GM10847 (cell line): ENCODE results near the gene C5orf58.

Experiments used
- POLR2A ChIP-seq: IDR thresholded peaks from 2 replicates; pipeline ENCODE4 v1.6.1; 2011; ENCODE audit not compliant: insufficient read length; ENCODE audit errors: extremely low read depth

C5orf58 gene, protein sequence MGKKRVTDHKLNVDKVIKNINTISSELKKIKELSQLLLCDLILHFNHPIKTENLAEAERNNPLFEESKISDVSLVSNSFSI

DNA sequence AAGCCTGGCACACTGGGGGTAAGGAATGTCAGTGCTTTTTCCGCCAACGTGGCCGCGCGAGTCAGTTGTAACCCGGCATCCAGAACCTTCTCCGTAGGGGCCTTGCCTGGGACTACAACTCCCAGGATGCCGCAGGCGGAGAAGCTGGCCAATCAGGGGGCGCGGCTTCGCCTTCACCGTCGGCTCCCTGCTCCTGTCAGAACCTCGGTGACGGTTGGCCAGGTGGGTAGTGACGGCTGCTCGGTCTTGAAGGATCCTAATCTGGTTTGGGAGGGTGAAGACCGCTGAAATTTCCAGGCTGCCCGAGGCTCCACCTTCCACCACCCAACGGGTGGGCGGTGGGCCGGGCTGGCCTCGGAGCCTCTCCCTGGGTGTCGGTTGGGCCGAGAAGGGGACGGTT lies at the start of gene C5orf58:
C5orf58 (plus strand) TSS at position 200 of the 400 bp plus-strand sequence. CDS start 1,992 bp downstream, outside the sequence.
- TF ChIP-seq POLR2A, result no peak

DNA sequence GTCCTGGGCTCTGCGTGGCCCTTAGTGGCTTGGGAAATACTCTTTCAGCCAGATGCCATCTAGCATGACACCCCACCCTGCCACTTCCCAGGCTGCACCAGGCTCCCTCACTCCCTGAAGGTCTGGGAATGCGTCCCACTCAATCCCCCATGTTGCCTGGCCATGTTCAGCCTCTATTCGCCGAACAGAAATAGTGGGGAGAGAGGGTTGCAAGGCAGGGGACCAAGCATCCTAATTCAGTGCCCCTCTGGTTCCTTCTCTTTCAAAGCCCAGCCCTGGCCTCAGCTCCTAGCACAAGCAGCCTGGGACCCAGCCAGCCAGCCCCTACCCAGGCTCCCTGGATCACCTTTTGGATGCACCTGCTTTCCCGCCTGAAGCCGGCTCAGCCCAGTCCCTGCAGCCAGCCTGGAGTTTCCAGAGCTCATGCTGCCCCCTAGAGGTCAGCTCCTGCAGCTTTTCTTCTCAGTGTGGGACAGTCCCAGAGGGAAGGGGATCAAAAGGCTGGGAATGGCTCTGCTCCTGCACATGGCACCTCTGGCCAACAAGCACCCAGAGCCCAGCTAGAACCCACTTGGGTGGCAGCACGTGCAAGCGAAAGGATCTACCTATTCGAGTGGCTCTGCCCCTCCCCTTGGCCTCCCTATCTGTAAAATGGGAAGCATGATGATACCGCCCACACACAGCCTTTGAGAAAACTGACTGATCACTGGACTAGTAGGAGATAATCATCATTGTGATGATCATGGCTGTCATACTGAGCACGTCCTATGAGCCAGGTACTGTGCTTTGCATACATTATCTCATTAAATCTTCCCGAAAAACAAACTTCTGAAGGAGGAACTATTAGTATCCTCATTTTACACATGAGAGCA lies 48.7 kb upstream of the C5orf58 start:
- TF ChIP-seq POLR2A, result no peak

DNA sequence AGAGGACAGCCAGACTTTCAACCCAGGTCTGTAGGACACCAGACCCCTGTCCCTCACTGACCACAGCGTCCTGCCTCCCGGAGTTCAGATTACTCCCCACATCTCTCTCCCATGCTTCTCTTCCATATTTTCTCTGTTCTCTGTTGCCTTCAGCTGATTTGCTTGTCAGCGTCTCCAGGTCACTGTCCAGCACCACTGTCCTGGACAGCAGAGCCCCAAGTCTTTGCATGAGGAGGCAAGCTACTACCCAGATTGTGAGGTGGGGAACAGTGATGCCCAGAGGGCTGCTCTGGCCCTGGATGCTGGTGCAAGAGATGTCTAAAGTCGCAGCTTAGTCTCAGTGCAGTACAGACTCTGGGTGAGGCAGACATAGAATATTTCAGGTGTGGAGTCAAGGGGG lies 48.0 kb upstream of the C5orf58 start:
- no peak for TF ChIP-seq POLR2A

DNA sequence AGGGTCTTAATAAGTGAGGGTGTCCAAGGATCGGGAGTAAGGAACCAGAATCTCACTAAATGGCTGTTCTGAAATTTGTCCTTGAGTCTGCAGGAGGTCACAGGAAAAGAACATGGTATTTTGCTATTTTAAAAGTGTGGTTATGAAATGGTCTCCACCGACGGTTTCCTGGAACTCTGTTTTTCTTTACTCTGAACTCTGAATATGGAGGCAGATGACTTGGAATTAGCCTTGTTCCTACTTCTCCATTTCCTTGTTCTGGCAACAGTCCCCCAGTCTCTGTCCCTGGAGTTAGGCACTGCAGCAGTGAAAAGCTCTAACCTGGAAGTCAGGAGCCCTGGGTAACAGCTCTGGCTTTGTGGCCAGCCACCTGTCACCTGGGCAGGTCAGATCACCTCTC lies 46.6 kb upstream of the C5orf58 start:
- TF ChIP-seq POLR2A, result no peak

DNA sequence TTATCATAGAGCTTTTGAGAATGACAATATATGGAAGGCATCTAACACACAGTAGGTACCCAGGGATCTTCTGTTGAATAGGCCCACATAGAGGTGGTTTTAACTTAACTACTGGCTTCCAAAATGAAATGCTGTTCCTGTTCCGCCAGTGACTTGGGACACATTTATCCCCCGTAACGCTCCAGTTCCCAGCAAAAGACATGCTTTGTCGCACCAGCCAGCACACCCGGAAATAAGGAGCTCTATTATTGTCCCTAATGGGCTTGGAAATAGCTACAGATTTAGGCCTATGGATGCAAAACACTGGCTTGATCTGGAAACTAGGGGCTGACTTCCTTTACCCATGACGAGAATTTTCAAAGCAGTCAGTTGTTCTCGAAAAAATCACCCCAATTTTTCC lies 45.9 kb upstream of the C5orf58 start:
- TF ChIP-seq POLR2A, result no peak

DNA sequence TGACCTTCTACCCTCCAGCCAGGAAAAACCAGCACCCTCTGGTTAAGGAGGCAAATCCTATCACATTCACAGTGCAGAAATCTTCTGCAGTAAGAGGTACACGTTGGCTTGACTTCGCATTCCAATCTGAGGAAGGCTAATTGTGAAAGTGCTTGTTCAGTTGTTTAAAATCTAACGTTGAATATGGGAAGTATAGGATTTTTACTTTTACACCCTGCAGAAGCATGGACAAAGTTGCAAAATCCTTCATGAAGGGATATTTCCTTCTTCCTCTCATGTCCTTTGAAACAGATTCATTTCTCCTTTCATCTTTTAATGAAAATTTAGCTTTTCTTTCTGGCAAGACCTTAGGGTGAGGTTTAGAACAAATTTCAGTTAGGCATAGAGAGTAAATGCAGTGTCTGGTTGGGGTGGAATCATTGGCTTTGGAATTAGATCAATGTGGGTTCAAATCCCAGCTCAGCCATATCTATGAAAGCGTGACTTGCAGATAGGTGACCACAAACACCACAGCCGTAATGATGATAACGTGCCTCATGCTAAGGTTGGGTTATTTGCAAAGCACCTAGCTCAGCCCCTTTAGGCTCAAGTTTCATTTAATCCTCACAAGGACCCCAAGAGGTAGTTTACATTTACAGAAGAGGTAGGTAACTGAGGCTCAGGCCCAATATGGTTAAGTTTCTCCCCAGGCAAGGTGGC lies 42.2 kb upstream of the C5orf58 start:
- no peak for TF ChIP-seq POLR2A

DNA sequence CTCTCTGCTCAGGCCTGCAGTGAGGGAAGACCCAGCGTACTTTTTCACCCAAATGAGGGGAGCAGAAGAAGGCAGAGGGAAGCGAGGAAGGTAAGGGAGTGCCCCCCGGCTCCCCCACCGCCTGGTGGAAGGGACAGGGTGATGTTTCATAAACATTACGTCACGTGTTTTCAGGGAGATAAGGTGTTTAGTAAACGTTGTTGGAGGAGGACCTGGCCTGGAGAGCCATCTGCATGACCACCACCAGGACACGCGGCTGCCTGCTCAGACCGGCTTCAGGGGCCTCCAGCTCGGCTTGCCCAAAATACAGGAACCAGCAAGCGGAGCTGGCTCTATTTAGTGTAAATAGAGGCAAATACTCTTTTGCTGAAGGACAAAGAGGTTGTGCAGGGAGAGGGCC lies 40.0 kb upstream of the C5orf58 start:
- no peak for TF ChIP-seq POLR2A

DNA sequence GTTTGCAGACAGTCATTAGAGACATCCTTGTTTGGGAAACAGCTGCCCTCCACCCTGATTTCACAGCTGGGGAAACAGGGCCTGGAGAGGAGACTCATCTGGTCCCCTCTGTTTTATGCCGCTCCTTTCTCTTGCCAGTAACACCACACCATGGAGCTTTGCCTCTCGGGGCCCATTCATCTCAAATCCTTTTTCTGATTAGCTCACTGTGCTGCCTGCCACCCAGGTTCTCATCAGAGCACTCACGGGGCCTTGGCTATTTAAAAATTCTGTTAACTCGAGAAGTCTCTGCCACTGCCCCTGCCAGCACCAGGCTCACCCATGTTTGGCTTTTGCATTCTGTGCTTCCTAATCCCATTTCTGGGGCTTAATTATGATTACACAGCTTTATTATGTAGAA lies 36.8 kb upstream of the C5orf58 start:
- no peak for TF ChIP-seq POLR2A

DNA sequence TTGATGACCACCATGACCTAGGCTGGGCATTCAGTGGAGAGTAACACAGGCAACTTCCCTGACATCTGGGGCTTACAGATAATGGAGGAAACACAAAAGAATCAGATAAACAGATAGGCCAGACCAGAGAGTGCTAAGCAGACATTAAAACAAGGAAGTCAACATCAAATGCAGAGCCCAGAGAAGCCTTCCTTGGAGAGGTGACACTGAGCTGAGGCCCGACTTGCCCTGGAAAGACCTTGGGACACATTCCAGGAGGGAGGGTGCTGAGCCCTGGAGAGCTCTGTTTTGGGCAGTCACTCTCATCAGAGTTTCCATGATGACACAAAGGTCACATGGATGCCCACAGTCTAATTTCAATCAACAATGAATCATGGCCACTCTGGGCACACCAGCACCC lies 31.9 kb upstream of the C5orf58 start:
- no peak for TF ChIP-seq POLR2A

DNA sequence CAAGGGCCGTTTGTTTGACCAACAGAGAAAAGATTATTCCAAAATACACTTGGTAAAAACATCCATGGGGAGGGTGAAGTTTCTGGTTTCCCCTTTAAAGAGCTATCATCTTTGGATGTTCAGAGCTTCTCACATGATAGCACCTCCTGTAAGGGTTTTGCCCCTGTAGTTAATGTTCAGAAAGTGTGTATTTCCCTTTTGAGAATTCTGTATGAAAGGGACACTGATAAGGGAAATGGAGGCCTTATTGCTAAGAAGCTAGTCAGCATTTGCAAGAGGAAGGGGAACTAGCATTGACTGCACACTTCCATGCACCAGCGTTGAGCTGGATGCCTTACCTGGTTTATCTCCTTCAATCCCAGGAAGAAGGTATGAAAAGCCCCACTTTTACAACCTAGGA lies 31.5 kb upstream of the C5orf58 start:
- TF ChIP-seq POLR2A, result no peak

DNA sequence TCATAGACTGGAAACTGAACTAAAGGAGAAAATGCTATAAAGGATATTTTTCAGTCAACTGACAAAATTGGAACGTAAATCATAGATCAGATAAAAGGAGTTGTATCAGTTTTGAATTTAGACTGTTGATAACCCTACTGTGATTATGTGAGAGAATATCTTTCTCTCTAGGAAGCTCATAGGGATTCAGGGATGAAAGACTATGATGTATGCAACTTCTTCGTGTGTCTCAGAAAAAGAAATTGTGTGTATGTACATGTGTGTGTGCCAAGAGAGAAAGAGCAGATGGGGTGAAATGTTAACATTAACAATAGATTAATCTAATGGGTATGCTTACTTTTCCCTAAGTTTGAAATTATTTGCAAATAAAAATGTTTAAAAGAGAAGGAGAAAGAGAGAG lies 30.7 kb upstream of the C5orf58 start:
- no peak for TF ChIP-seq POLR2A

DNA sequence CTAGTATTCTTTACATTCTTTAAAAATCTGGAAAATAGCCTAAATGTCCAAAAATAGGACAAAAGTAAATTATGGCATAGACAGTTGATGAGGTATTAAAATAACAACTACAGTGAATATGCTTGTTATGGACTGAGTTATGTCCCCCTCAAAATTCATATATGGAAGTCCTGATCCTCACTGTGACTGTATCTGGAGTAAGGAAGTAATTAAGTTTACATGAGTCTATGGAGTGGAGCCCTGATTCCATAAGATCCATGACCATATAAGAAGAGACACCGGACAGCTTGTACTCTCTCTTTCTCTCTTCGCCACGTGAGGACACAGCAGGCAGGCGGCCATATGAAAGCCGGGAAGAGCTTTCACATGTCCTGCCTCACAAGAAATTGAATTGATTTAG lies 28.6 kb upstream of the C5orf58 start:
- TF ChIP-seq POLR2A, result no peak

DNA sequence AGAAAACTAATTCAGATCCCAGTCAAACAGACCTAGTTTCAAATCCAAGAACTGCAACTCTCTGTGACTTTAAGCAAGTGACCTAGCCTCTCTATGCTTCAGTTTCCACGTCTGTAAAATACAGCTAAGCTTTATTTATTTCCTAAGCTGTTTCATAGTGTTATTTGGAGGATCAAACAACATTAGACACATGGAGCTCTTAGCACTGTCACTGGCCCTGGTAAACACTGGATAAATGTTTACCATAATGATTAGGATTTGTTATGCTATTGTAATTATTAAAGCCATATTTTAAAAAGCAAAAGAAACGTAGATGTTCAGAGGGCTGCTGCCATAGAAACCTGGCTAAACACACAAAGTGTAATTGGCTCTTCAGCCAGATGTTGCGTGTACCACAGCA lies 26.6 kb upstream of the C5orf58 start:
- no peak for TF ChIP-seq POLR2A

DNA sequence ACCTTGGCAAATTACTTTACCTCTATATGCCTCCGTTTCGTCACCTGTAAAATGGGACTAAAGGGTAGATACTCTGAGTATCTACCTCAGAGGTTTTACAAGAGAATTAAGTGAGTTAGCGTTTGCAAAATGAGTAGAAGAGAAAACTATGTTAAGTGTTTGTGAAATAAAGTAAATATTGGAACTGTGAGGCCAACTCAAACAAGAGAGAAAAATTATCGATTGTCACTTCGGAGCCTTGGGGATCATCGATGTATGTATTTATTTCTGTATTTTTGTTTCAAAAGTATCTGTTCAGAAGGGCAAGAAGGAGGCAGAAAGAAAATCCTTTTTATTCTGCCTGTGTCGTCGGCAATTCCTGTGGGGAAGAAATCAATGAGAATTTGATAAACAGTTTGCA lies 25.8 kb upstream of the C5orf58 start:
- TF ChIP-seq POLR2A, result no peak

DNA sequence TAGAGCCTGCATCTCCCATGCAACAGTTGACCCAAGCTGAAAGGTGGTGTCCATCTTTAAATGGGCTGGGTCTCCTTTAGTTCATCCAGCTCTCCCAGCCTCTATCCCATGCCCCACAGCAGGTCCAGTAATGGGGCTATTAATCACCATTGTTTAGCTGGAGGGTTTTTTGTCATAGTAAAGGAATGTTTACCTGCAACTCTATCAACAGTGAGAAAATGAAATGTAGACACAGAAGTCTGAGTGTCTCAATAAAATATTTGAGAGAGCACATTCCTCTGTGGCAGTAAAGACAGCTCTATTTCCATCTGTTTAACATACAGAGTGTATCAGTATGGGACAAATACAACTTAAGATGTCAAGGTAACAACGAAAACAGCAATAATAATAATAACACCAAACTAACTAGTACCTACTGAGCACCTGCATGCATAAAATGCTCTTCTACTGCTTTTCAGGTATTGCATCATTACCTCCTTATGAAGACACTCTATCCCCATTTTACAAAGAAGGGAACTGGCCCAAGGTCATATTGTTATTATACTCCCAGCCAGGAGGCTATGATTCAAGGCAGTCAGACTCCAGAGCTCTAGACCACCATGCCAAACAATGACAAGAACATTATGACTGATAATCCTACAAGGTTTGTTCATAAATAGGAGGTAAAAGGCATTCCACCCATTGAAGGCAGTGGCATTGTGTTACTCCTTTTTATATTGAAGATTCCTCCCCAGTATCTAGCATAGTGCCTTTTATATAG lies 21.0 kb upstream of the C5orf58 start:
- no peak for TF ChIP-seq POLR2A
